Adrenal gland (tissue), 5 donors: ENCODE data around the gene SLF2.

Experiments
- CTCF ChIP-seq, 6 experiments: fragments of 450-650 bp in 4 of 6; fragments of 200-600 bp in 2 of 6; sonication (generic) in 1 of 6; IDR thresholded peaks; 1 replicate in 5 of 6; 2 replicates in 1 of 6; pipeline versions ENCODE4 v1.5.1 to v1.8.0; 2016 to 2021; ENCODE audit warnings: antibody characterized with exemption in 6 of 6, mild to moderate bottlenecking in 2 of 6, moderate library complexity in 1 of 6
- POLR2A ChIP-seq, 2 donors: fragments of 450-650 bp; IDR thresholded peaks; one replicate each; pipeline ENCODE4 v1.6.1; 2017; ENCODE audit warnings: antibody characterized with exemption in 2 of 2, mild to moderate bottlenecking in 2 of 2, moderate library complexity in 1 of 2
- donor health status: DM: no; HTN: no; CAD: no.

GRCh38 chr10:100894033-100894432 is 18.7 kb upstream of the SLF2 start:
- TF ChIP-seq POLR2A (IDR thresholded peaks at IDR 0.05) (no peak), CTCF (IDR thresholded peaks at IDR 0.05) (no peak)
